ENCODE measurements around the gene TMEM44. TPM values are rescaled to one million over a fixed set of nuclear protein-coding genes. Genes with fewer than 3 reads are reported as not detected.

Gene TMEM44
- total RNA-seq, 1 donor from 2014 or later = 10.4 TPM

DNA sequence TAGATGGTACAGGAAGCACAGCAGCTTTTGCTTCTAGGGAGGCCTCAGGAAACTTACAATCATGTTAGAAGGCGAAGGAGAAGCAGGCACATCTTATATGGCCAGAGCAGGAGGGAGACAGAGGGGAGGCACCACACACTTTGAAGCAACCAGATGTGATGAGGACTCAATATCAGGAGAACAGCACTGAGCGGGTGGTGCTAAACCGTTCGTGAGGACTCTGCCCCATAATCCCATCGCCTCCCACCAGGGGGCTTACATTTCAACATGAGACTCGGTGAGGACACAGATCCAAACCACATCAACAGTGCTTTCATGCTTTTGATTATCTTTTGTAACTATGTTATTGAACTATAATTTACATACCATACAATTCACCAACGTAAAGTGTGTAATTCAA is 7.6 kb upstream of the TMEM44 start:
- Histone ChIP-seq H3K4me2 (no peak overlapping the region), H3K4me3 (no peak overlapping the region), H3K4me1 (no peaks in the 10 kb centered on the region), H2AFZ (replicated peaks) (no peak overlapping the region), H3K36me3 (no peaks in the 10 kb centered on the region), H3K79me2 (ENCODE audit: low read depth) (no peaks in the 10 kb centered on the region), H3F3A (ENCODE audit: low read depth) (no peaks in the 10 kb centered on the region), H3K9ac (no peak overlapping the region), H4K20me1 (ENCODE audit: low read depth) (no peaks in the 10 kb centered on the region), H3K9me3 (ENCODE audit: low read depth) (no peaks in the 10 kb centered on the region), H3K27me3 (no peaks in the 10 kb centered on the region), H3K27ac (no peak overlapping the region)
- DNase-seq (ENCODE audit: low spot score) = peak; percentile 33
- no peak overlapping the region for H3K4me3 Mint-ChIP-seq
- H3K36me3 Mint-ChIP-seq = peaks cover 32% of the 10 kb centered on the region
- H3K9me3 Mint-ChIP-seq = no peaks in the 10 kb centered on the region
- no peak overlapping the region for H3K27ac Mint-ChIP-seq
- TF ChIP-seq, protein P1, sequence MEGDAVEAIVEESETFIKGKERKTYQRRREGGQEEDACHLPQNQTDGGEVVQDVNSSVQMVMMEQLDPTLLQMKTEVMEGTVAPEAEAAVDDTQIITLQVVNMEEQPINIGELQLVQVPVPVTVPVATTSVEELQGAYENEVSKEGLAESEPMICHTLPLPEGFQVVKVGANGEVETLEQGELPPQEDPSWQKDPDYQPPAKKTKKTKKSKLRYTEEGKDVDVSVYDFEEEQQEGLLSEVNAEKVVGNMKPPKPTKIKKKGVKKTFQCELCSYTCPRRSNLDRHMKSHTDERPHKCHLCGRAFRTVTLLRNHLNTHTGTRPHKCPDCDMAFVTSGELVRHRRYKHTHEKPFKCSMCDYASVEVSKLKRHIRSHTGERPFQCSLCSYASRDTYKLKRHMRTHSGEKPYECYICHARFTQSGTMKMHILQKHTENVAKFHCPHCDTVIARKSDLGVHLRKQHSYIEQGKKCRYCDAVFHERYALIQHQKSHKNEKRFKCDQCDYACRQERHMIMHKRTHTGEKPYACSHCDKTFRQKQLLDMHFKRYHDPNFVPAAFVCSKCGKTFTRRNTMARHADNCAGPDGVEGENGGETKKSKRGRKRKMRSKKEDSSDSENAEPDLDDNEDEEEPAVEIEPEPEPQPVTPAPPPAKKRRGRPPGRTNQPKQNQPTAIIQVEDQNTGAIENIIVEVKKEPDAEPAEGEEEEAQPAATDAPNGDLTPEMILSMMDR (IDR thresholded peaks at IDR 0.05) = peak; percentile 37
- TF ChIP-seq EZH2 (IDR thresholded peaks at IDR 0.05) (no peak), EZH2phosphoT487 (IDR thresholded peaks at IDR 0.05) (no peak)
- peaks cover 5% of the 10 kb centered on the region for H3K27me3 Mint-ChIP-seq (ENCODE audit: insufficient read depth, low read depth)
- H3K4me1 Mint-ChIP-seq = no peaks in the 10 kb centered on the region

DNA sequence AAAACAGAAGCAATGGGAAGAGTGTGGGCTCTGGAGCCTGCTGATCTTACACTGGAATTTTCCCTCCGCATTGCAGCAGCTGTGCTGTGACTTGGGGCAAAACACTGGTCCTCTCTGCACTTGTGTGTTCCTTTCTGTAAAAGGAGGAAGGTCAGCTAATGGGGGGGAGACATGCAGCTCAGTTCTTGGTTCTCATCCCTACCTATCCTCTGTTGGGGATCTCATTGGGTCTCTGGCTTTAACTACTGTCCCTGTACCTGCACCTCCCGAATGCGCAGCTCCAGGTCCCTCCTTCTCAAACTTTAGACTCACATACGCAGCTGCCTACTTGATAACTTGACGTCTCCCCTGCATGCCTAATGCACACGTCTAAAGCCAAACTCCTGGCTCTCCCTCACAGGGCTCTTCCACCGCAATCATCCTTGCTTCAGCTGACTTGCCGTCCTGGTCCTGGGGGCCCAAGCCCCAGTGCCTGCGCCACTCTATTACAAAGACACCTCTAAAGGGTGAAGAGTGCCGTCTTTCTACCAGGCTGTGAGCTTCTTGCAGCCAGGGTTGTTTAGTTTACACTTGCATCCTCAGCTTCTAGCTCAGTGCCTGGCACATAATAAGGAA is 5.9 kb upstream of the TMEM44 start:
- no peak overlapping the region for H3K4me2 ChIP-seq

DNA sequence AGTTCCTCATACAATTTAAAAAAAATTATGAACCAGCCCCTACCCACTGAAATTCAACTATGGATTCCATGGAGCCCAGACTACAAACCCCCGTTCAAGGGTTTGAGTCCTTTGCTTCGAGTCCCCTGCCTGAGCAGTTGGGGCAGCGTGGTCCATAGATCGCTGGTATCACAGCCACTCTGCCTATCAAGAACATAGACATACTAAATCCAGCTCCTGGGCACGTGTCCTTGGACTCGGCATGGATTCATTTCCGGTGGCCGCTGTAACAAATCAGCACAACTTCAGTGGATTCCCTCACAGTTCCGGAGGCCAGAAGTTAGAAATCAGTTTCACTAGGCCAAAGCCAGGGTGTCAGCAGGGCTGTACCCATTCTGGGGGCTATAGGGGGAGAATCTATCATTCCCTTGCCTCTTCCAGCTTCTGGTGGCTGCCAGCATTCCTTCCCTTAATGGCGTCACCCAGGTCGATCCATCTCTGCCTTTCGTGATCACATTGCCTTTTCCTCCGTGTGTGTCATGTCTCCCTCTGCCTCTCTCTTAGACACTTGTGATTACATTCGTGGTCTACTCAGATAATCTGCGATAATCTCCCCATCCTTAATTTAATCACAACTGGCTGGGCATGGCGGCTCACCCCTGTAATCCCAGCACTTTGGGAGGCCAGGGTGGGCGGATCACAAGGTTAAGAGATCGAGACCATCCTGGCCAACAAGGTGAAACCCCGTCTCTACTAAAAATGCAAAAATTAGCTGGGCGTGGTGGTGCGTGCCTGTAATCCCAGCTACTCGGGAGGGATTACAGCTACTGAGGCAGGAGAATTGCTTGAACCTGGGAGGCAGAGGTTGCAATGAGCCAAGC is 4.6 kb upstream of the TMEM44 start:
- TF ChIP-seq, protein P1 (IDR thresholded peaks at IDR 0.05) = no peak
- no peak for TF ChIP-seq EZH2phosphoT487 (IDR thresholded peaks at IDR 0.05)
- TF ChIP-seq EZH2 (IDR thresholded peaks at IDR 0.05) = no peak
- no peak for DNase-seq (ENCODE audit: low spot score)
- Mint-ChIP-seq H3K9me3 (no peaks in the 10 kb centered on the region), H3K27ac (no peak overlapping the region), H3K27me3 (ENCODE audit: insufficient read depth, low read depth) (peaks cover 5% of the 10 kb centered on the region), H3K36me3 (peaks cover 17% of the 10 kb centered on the region), H3K4me3 (no peak overlapping the region), H3K4me1 (no peaks in the 10 kb centered on the region)
- Histone ChIP-seq H3F3A (ENCODE audit: low read depth) (peaks cover 11% of the 10 kb centered on the region), H3K36me3 (no peaks in the 10 kb centered on the region), H3K4me1 (no peaks in the 10 kb centered on the region), H3K9ac (no peak overlapping the region), H3K27ac (no peak overlapping the region), H3K79me2 (ENCODE audit: low read depth) (peaks cover under 1% of the 10 kb centered on the region), H3K9me3 (ENCODE audit: low read depth) (no peaks in the 10 kb centered on the region), H3K27me3 (no peaks in the 10 kb centered on the region), H4K20me1 (ENCODE audit: low read depth) (no peaks in the 10 kb centered on the region), H3K4me3 (no peak overlapping the region), H2AFZ (replicated peaks) (no peak overlapping the region), H3K4me2 (no peak overlapping the region)

More for the DNA sequence above, 5.9 kb upstream of the TMEM44 start:
- no peak overlapping the region for H3K9ac ChIP-seq
- H3K27ac ChIP-seq = no peak overlapping the region
- H3K4me3 Mint-ChIP-seq = no peak overlapping the region
- no peak overlapping the region for H3K4me3 ChIP-seq
- H3K79me2 ChIP-seq (ENCODE audit: low read depth) = no peaks in the 10 kb centered on the region
- H3K36me3 ChIP-seq = no peaks in the 10 kb centered on the region
- H4K20me1 ChIP-seq (ENCODE audit: low read depth) = no peaks in the 10 kb centered on the region
- H3K4me1 Mint-ChIP-seq = no peaks in the 10 kb centered on the region
- peaks cover 4% of the 10 kb centered on the region for H3F3A ChIP-seq (ENCODE audit: low read depth)
- H3K4me1 ChIP-seq = no peaks in the 10 kb centered on the region
- H3K9me3 Mint-ChIP-seq = no peaks in the 10 kb centered on the region
- H3K27ac Mint-ChIP-seq = peak overlapping the region; percentile 46
- no peak for DNase-seq (ENCODE audit: low spot score)
- TF ChIP-seq, protein P1 (IDR thresholded peaks at IDR 0.05) = no peak
- TF ChIP-seq EZH2phosphoT487 (IDR thresholded peaks at IDR 0.05) (no peak), EZH2 (IDR thresholded peaks at IDR 0.05) (no peak)
- H3K36me3 Mint-ChIP-seq = peaks cover 22% of the 10 kb centered on the region
- H3K27me3 ChIP-seq = no peaks in the 10 kb centered on the region
- peaks cover 5% of the 10 kb centered on the region for H3K27me3 Mint-ChIP-seq (ENCODE audit: insufficient read depth, low read depth)
- no peak overlapping the region for H2AFZ ChIP-seq (replicated peaks)
- no peaks in the 10 kb centered on the region for H3K9me3 ChIP-seq (ENCODE audit: low read depth)
